Mucosa of rectum (tissue), 2 donors: ENCODE measurements around the gene MXRA8.
A peak's percentile ranks its signal among the peaks of the same experiment; 100 is the strongest.

Experiments used
- H3K27ac ChIP-seq, 2 donors: one replicate each; pipeline ENCODE4 v1.7.0; 2013; ENCODE audit warnings: inconsistent platforms in 2 of 2, low read depth in 2 of 2, low read length in 2 of 2
- H3K27me3 ChIP-seq, 2 donors: one replicate each; pipeline ENCODE4 v1.7.0; 2013; ENCODE audit warnings: low read length in 2 of 2; ENCODE audit not compliant: control insufficient read depth in 2 of 2, insufficient read depth in 2 of 2
- H3K36me3 ChIP-seq, 2 donors: one replicate each; pipeline ENCODE4 v1.7.0; 2013; ENCODE audit warnings: low read length in 2 of 2; ENCODE audit not compliant: control insufficient read depth in 2 of 2, insufficient read depth in 2 of 2
- H3K4me1 ChIP-seq, 2 donors: one replicate each; pipeline ENCODE4 v1.7.0; 2013; ENCODE audit warnings: low read length in 2 of 2, mild to moderate bottlenecking in 1 of 2; ENCODE audit not compliant: control insufficient read depth in 2 of 2, insufficient read depth in 2 of 2
- H3K4me3 ChIP-seq, 2 donors: one replicate each; pipeline ENCODE4 v1.7.0; 2013; ENCODE audit warnings: low read length in 2 of 2
- H3K9ac ChIP-seq, 2 donors: one replicate each; pipeline ENCODE4 v1.7.0; 2013; ENCODE audit warnings: low read length in 2 of 2, low read depth in 1 of 2, mild to moderate bottlenecking in 1 of 2
- H3K9me3 ChIP-seq, 2 donors: one replicate each; pipeline ENCODE4 v1.7.0; 2013; ENCODE audit warnings: low read length in 2 of 2; ENCODE audit not compliant: control insufficient read depth in 2 of 2
- donor health status: healthy.
- donor health status: Normal muscosa, but diverticular disease.

MXRA8 gene

DNA sequence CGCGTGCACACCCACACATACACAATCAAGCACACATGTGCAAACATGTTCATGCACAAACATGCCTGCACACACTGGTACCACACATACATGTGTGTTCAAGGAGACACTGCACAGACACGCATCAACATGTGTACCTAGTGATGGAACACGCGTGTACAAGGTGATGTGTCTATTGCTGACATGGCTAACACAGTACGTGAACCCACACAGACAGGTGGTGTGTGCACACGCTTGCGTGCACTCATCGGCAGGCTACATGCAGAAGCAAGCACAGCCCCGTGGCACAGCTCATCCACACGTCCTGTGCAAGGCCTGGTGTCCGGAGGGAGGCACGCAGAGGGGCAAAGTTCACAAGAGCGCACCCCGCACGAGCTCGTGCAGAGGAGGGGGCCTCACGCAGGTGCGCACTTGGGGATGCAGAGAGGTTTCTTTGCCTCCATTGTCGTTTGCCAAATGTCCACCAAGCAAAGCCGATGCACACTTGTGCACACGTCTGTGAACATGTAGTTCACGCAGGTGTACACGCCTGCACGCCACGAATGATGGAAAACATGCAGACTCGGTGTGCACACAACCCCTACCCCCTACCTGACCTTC, 51.6 kb downstream of the MXRA8 start:
- Histone ChIP-seq H3K4me1 (peaks cover 33 to 39% of the 10 kb centered on the region in 2 donors), H3K9me3 (no peaks in the 10 kb centered on the region), H3K36me3 (peaks cover 5 to 13% of the 10 kb centered on the region in 2 donors), H3K9ac (peak overlapping the region; percentile 60 to 68), H3K4me3 (peak overlapping the region; percentile 69 to 70), H3K27ac (peak overlapping the region; percentile 63 to 69), H3K27me3 (no peaks in the 10 kb centered on the region)

DNA sequence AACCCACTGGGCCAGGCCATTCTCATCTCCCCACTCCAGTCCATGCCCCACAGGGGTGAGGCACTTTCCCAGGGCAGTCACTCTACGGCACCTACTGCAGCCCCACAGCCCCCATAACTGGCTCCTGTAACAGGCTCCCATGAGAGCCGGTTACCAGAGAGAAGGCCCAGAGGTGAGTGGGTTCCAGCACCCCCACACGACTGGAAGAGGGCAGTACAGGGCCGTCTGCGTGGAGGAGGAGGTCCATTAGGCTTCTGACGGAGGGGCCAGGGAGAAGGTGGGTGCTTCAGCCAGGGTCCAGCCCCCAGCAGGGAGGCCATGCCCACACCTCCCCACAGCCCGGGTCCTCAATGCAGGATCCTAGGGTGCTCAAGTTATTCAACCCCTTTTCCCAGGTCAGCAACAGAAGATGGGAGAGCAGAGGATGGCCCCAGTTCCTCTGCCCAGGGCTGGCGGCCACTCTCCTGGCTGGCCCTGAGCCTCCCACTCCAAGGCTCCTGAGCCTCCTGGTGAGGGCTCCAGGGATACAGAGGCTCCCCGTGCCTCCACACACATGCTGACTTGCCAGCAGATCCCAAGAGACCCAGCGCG, 52.2 kb downstream of the MXRA8 start:
- Histone ChIP-seq H3K9me3 (no peaks in the 10 kb centered on the region), H3K27ac (peak overlapping the region; percentile 22 to 82), H3K4me3 (peak overlapping the region; percentile 69 to 70), H3K27me3 (no peaks in the 10 kb centered on the region), H3K4me1 (peaks cover 33 to 39% of the 10 kb centered on the region in 2 donors), H3K9ac (peak overlapping the region; percentile 34 to 36), H3K36me3 (peaks cover 4 to 7% of the 10 kb centered on the region in 2 donors)

DNA sequence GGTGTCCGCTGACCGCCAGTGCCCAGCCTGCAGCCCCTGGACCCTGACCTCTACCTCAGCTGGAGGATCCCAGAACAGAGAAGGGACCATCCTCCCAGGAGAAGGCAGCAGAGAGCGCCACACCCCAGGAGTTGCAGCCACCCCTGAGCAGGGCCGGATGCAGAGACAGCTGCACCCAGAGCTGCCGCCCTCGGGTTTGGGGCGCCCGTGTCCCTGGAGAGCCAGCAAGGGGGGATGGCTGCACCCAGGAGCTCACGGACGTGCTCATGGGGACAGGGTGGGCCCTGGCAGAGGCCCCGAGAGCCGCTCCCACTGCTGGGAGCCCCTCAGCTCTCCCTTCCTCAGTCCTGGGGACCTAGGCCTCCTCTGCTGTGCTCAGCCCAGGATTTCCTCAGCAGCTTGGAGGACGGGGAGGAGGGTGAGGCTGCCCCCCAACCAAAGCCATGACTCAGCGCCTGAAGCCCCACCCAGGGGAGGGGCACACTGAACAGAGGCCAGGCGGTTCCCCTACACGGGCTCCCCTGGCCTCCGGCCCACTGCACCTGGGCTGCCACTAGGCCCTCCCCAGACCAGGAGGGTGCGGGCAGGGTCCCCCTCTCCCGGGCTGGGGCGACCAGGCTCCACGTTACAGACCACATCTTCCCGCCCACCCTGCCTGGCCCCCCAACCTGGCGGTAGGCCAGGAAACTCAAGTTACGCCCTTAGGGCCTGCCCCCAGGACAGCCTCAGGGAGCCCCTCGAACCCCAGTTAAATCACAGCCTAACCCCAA, 52.9 kb downstream of the MXRA8 start:
- Histone ChIP-seq H3K9me3 (no peaks in the 10 kb centered on the region), H3K36me3 (peaks cover 2 to 4% of the 10 kb centered on the region in 2 donors), H3K9ac (peak overlapping the region; percentile 65 to 68), H3K27ac (peak overlapping the region; percentile 57 to 82), H3K27me3 (no peaks in the 10 kb centered on the region), H3K4me3 (peak overlapping the region; percentile 69 to 70), H3K4me1 (peaks cover 33 to 39% of the 10 kb centered on the region in 2 donors)

DNA sequence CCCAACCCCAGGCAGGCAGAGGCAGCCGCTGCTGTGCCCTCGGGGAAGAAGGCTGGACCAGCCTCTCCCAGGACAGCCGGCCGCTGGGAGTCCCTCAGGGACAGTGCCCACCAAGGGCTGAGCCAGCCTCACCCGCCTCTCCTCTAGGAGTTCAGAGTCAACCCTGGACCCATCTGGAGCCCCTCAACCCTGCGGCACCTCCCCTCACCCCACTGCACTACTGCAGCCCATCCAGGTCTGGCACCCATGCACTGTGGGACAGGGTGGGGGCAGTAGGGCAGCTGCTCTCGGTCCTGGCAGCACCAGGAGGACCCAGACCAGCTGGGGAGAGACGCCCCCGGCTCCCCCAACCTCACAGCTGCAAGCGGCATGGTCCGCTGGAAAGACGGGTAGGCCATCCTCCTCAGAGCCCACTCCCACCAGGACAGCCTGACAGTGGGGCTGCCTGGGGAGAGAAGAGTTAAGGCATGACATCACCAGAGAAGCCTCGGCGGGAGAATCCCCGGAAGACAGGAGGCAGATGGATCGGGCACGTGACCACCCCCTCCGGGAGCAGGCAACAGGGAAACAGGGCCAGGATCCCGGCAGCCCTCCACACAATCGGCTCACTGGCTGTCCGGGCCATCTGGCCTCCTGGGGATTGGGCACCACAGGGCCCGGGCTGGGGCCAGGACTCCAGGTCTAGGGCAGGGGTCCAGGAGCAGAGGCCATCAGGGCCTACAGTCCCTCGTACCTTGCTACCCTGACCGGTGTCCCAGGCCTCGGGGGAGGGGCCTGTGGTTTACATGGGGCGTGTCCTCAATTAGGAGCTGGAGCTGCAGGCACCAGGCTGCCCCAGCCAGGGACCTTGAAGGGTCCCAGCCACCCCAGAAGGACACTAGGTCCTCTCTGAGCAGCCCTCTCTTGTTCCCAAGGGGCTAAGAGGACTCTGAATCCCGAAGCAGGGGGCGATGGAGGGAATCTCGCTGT, 53.7 kb downstream of the MXRA8 start:
- Histone ChIP-seq H3K9me3 (no peaks in the 10 kb centered on the region), H3K4me1 (peaks cover 32 to 36% of the 10 kb centered on the region in 2 donors), H3K27me3 (no peaks in the 10 kb centered on the region), H3K9ac (peak overlapping the region; percentile 65 to 68), H3K36me3 (no peaks in the 10 kb centered on the region), H3K4me3 (peak overlapping the region; percentile 69 to 70), H3K27ac (peak overlapping the region; percentile 57 to 82)

DNA sequence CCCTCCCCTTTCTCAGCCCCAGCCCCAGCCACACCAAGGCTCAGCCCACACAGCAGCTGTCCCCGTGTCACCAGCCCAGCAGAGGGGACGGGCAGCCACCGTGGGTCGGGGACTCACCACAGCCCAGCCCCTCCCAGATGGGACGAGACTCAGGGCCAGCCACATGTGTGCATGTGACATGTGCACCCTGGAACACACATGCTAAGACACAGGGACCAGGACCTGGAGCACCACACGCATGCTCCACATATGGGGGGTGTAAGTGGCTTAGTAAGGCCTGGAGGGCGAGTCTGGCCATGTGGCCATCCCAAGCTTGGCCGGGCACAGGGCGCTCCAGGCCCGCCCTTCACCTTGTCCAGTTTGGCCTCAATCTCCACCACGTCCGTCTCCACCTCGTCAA, 54.6 kb downstream of the MXRA8 start:
- Histone ChIP-seq H3K4me3 (no peak overlapping the region), H3K4me1 (peaks cover 28 to 29% of the 10 kb centered on the region in 2 donors), H3K9me3 (no peaks in the 10 kb centered on the region), H3K27me3 (no peaks in the 10 kb centered on the region), H3K27ac (no peak overlapping the region), H3K9ac (no peak overlapping the region), H3K36me3 (no peaks in the 10 kb centered on the region)

DNA sequence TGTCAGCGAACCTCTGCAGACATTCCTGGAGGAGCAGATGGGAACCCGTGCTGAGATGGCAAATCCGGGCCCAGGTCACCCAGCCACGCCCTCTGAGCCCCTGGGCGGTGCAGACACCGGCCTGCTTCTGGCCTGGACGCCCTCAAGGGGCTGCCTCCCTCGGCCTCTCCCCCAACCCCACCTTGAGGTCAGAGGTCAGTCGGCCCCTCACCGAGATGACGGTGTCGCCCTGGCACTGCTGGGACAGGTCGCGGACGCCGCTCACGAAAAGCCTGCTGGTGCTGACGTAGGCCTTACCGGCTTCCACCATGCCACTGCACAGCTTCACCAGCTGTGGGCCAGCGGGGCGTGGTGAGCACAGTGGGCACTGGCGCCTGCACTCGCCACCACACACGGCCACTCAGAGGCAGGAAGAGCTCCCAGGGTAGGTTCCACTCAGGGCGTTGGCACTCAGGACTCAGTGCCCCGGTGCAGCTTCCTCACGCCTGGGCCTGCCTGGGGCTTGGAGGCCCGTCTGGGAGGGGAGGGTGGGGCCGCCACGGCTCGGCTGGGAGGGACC, 55.3 kb downstream of the MXRA8 start:
- Histone ChIP-seq H3K36me3 (no peaks in the 10 kb centered on the region), H3K4me3 (no peak overlapping the region), H3K27ac (no peak overlapping the region), H3K9ac (no peak overlapping the region), H3K9me3 (no peaks in the 10 kb centered on the region), H3K27me3 (no peaks in the 10 kb centered on the region), H3K4me1 (peaks cover 28 to 29% of the 10 kb centered on the region in 2 donors)
